Mesendoderm (in vitro differentiated cells): ENCODE measurements around the gene UNC79.
A peak's percentile ranks its signal among the peaks of the same experiment; 100 is the strongest.

Source experiments
- DNase-seq: peaks from one replicate; pipeline ENCODE4 v3.0.0; 2013
- H2AK5ac ChIP-seq: 2 replicates; pipeline ENCODE4 v1.6.1; 2013; ENCODE audit warnings: low read length, inconsistent platforms
- H2BK120ac ChIP-seq: 2 replicates; pipeline ENCODE4 v1.6.1; 2013; ENCODE audit warnings: low read depth, mild to moderate bottlenecking, low read length, moderate library complexity, mixed read lengths
- H2BK15ac ChIP-seq: replicated peaks from 2 replicates; pipeline ENCODE4 v1.6.1; 2013; ENCODE audit warnings: low read depth, mild to moderate bottlenecking, moderate library complexity
- H2BK5ac ChIP-seq: 2 replicates; pipeline ENCODE4 v1.6.1; 2013; ENCODE audit warnings: low read length, inconsistent platforms
- H3K18ac ChIP-seq: 2 replicates; pipeline ENCODE4 v1.6.1; 2013; ENCODE audit warnings: mild to moderate bottlenecking, low read length, mixed read lengths
- H3K23ac ChIP-seq: one replicate; pipeline ENCODE4 v1.6.1; 2013; ENCODE audit warnings: low read length
- H3K27ac ChIP-seq: 2 replicates; pipeline ENCODE4 v1.5.1; 2013; ENCODE audit warnings: low read depth, mild to moderate bottlenecking, inconsistent platforms, low read length, moderate library complexity
- H3K27me3 ChIP-seq: 2 replicates; pipeline ENCODE4 v1.6.1; 2013; ENCODE audit warnings: low read length, control low read depth, mild to moderate bottlenecking, inconsistent platforms; ENCODE audit not compliant: insufficient read depth, poor library complexity
- H3K36me3 ChIP-seq: 2 replicates; pipeline ENCODE4 v1.6.1; 2013; ENCODE audit warnings: low read length, inconsistent platforms; ENCODE audit not compliant: control insufficient read depth, insufficient read depth
- H3K4ac ChIP-seq: one replicate; pipeline ENCODE4 v1.6.1; 2013; ENCODE audit warnings: low read depth, mild to moderate bottlenecking, low read length, moderate library complexity
- H3K4me1 ChIP-seq: 2 replicates; pipeline ENCODE4 v1.6.1; 2013; ENCODE audit warnings: low read depth, low read length, inconsistent platforms; ENCODE audit not compliant: control insufficient read depth
- H3K4me2 ChIP-seq: 2 replicates; pipeline ENCODE4 v1.6.1; 2013; ENCODE audit warnings: low read length
- H3K4me3 ChIP-seq: 2 replicates; pipeline ENCODE4 v1.5.1; 2013; ENCODE audit warnings: mild to moderate bottlenecking, low read length
- H3K56ac ChIP-seq: one replicate; pipeline ENCODE4 v1.6.1; 2013; ENCODE audit warnings: low read length
- H3K79me1 ChIP-seq: 2 replicates; pipeline ENCODE4 v1.6.1; 2013; ENCODE audit warnings: low read length, inconsistent platforms
- H3K79me2 ChIP-seq: 2 replicates; pipeline ENCODE4 v1.6.1; 2013; ENCODE audit warnings: mild to moderate bottlenecking, low read length; ENCODE audit not compliant: control insufficient read depth, insufficient read depth
- H3K9ac ChIP-seq: 2 replicates; pipeline ENCODE4 v1.6.1; 2013; ENCODE audit warnings: low read length, inconsistent platforms
- H4K5ac ChIP-seq: one replicate; pipeline ENCODE4 v1.6.1; 2013; ENCODE audit warnings: low read length
- H4K8ac ChIP-seq: one replicate; pipeline ENCODE4 v1.6.1; 2013; ENCODE audit warnings: low read depth, mild to moderate bottlenecking, control low read depth, low read length, moderate library complexity
- WGBS: extraction: QIAGEN DNeasy Blood & Tissue Kit; methylation state at CpG from one replicate; pipeline ENCODE4 v1.1.7; 2013; ENCODE audit warnings: low lambda C conversion rate, missing lambda C conversion rate; ENCODE audit not compliant: insufficient coverage; ENCODE audit errors: extremely low coverage; 5-methylcytosine and 5-hydroxymethylcytosine counted together

UNC79 gene

GRCh38 chr14:93531644-93532043 lies 100.9 kb downstream of the UNC79 start:
- no peaks in the 10 kb centered on the region for H3K4me1 ChIP-seq
- WGBS, result no CpG with 5 or more reads among the region's 1 CpG
- no peak overlapping the region for H4K8ac ChIP-seq
- H3K27ac ChIP-seq, result no peak overlapping the region
- H2BK15ac ChIP-seq, result no peak overlapping the region
- no peaks in the 10 kb centered on the region for H3K79me1 ChIP-seq
- H3K4ac ChIP-seq, result no peak overlapping the region
- no peaks in the 10 kb centered on the region for H3K79me2 ChIP-seq
- no peak overlapping the region for H3K18ac ChIP-seq
- H4K5ac ChIP-seq, result no peak overlapping the region
- H3K23ac ChIP-seq, result no peak overlapping the region
- H3K27me3 ChIP-seq, result no peaks in the 10 kb centered on the region
- DNase-seq, result no peak
- H2BK5ac ChIP-seq, result no peak overlapping the region
- no peak overlapping the region for H3K56ac ChIP-seq
- no peaks in the 10 kb centered on the region for H3K36me3 ChIP-seq
- H3K4me3 ChIP-seq, result no peak overlapping the region
- no peak overlapping the region for H2BK120ac ChIP-seq
- H2AK5ac ChIP-seq, result no peak overlapping the region
- H3K4me2 ChIP-seq, result no peak overlapping the region
- no peak overlapping the region for H3K9ac ChIP-seq

GRCh38 chr14:93532541-93532940 lies 101.8 kb downstream of the UNC79 start:
- no CpG with 5 or more reads among the region's 2 CpGs for WGBS
- no peak overlapping the region for H3K23ac ChIP-seq
- no peak overlapping the region for H3K9ac ChIP-seq
- no peak overlapping the region for H3K27ac ChIP-seq
- no peak overlapping the region for H4K8ac ChIP-seq
- H3K4me2 ChIP-seq, result no peak overlapping the region
- H2BK5ac ChIP-seq, result no peak overlapping the region
- H3K4ac ChIP-seq, result no peak overlapping the region
- no peak overlapping the region for H3K18ac ChIP-seq
- H3K4me1 ChIP-seq, result no peaks in the 10 kb centered on the region
- no peaks in the 10 kb centered on the region for H3K79me2 ChIP-seq
- H2BK120ac ChIP-seq, result no peak overlapping the region
- DNase-seq, result no peak
- H3K4me3 ChIP-seq, result no peak overlapping the region
- H3K36me3 ChIP-seq, result no peaks in the 10 kb centered on the region
- no peak overlapping the region for H2BK15ac ChIP-seq
- no peaks in the 10 kb centered on the region for H3K27me3 ChIP-seq
- H3K56ac ChIP-seq, result no peak overlapping the region
- H3K79me1 ChIP-seq, result no peaks in the 10 kb centered on the region
- H2AK5ac ChIP-seq, result no peak overlapping the region
- no peak overlapping the region for H4K5ac ChIP-seq

GRCh38 chr14:93533437-93533836 lies 102.7 kb downstream of the UNC79 start:
- Histone ChIP-seq H4K8ac (no peak overlapping the region), H2BK5ac (no peak overlapping the region), H4K5ac (no peak overlapping the region), H2BK120ac (no peak overlapping the region), H3K36me3 (no peaks in the 10 kb centered on the region), H3K56ac (no peak overlapping the region), H3K27ac (no peak overlapping the region), H3K79me1 (no peaks in the 10 kb centered on the region), H3K79me2 (no peaks in the 10 kb centered on the region), H3K4me2 (no peak overlapping the region), H3K4me3 (no peak overlapping the region), H2BK15ac (no peak overlapping the region), H3K9ac (no peak overlapping the region), H3K4me1 (no peaks in the 10 kb centered on the region), H3K27me3 (no peaks in the 10 kb centered on the region), H3K18ac (no peak overlapping the region), H3K23ac (no peak overlapping the region), H3K4ac (no peak overlapping the region), H2AK5ac (no peak overlapping the region)
- no peak for DNase-seq
- no CpG with 5 or more reads among the region's 2 CpGs for WGBS

- no peaks in the 10 kb centered on the region for H3K4me1 ChIP-seq
- H2AK5ac ChIP-seq, result no peak overlapping the region
- no peak overlapping the region for H3K4me3 ChIP-seq
- H2BK120ac ChIP-seq, result no peak overlapping the region
- H3K9ac ChIP-seq, result no peak overlapping the region
- H2BK5ac ChIP-seq, result no peak overlapping the region
- no peak overlapping the region for H4K5ac ChIP-seq
- H3K27me3 ChIP-seq, result no peaks in the 10 kb centered on the region
- no peak overlapping the region for H2BK15ac ChIP-seq
- H3K36me3 ChIP-seq, result no peaks in the 10 kb centered on the region
- no peak overlapping the region for H3K27ac ChIP-seq
- H4K8ac ChIP-seq, result no peak overlapping the region
- no peak for DNase-seq
- H3K56ac ChIP-seq, result no peak overlapping the region
- H3K4ac ChIP-seq, result no peak overlapping the region
- no peak overlapping the region for H3K23ac ChIP-seq
- H3K79me2 ChIP-seq, result no peaks in the 10 kb centered on the region
- H3K18ac ChIP-seq, result no peak overlapping the region
- no peaks in the 10 kb centered on the region for H3K79me1 ChIP-seq
- no peak overlapping the region for H3K4me2 ChIP-seq
Observed at GRCh38 chr14:93533842-93534241, 103.1 kb downstream of the UNC79 start.

DNA sequence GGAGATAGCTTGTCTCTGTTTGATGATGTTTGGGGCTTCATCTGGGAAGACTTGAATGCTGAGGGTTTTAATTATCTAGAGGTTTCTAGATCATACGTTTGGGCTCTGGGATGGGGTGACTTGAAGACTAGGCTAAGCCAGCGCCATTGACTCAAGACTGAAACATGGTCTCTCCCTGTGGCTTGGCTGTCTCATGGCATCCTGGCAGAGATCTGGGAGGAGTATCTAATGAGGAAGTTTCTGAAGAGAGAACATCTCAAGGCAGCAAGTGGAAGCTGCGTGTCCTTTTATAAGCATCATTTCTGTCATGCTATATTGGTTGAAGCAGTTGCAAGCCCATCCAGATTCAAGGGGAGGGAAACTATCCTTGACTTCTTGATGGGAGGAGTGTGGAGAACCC lies 104.8 kb downstream of the UNC79 start:
- H3K4ac ChIP-seq, result no peak overlapping the region
- H3K36me3 ChIP-seq, result no peaks in the 10 kb centered on the region
- H3K79me2 ChIP-seq, result no peaks in the 10 kb centered on the region
- H3K79me1 ChIP-seq, result no peaks in the 10 kb centered on the region
- no CpG with 5 or more reads among the region's 3 CpGs for WGBS
- no peak overlapping the region for H3K9ac ChIP-seq
- no peaks in the 10 kb centered on the region for H3K27me3 ChIP-seq
- no peak overlapping the region for H3K56ac ChIP-seq
- no peak for DNase-seq
- no peak overlapping the region for H3K27ac ChIP-seq
- H4K8ac ChIP-seq, result no peak overlapping the region
- no peak overlapping the region for H3K4me2 ChIP-seq
- no peak overlapping the region for H2BK15ac ChIP-seq
- no peak overlapping the region for H2BK120ac ChIP-seq
- no peak overlapping the region for H2AK5ac ChIP-seq
- H3K4me1 ChIP-seq, result no peaks in the 10 kb centered on the region
- no peak overlapping the region for H3K18ac ChIP-seq
- no peak overlapping the region for H3K23ac ChIP-seq
- no peak overlapping the region for H3K4me3 ChIP-seq
- H2BK5ac ChIP-seq, result no peak overlapping the region
- H4K5ac ChIP-seq, result no peak overlapping the region

DNA sequence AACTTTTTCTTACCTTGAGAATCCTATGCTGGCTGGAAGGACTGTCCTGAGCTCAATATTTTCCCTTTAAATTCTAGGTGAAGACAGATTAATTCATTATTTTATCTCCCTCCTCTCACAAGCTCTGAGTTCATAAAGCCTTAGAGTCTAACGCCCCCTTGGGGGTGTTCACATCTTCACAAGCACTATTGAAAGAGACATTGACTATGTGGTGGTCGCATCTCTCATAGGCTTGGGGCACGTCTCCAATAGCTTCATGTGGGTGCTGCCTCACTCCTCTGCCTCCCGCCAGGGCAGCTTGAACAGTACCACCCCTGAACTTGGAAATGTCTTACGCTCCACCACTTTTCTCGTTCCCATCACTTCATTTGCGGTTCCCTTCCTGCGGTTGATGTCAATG lies 106.2 kb downstream of the UNC79 start:
- no peak overlapping the region for H3K27ac ChIP-seq
- peak; percentile 75 for DNase-seq

More for the DNA sequence above, 106.2 kb downstream of the UNC79 start:
- Histone ChIP-seq H4K8ac (no peak overlapping the region), H2BK15ac (no peak overlapping the region), H3K36me3 (no peaks in the 10 kb centered on the region), H3K4me3 (no peak overlapping the region), H3K79me1 (no peaks in the 10 kb centered on the region), H3K4ac (no peak overlapping the region), H2AK5ac (no peak overlapping the region), H3K56ac (peak overlapping the region; percentile 6), H3K4me1 (no peaks in the 10 kb centered on the region), H2BK120ac (no peak overlapping the region), H3K18ac (no peak overlapping the region), H3K9ac (no peak overlapping the region), H3K27me3 (no peaks in the 10 kb centered on the region), H3K79me2 (no peaks in the 10 kb centered on the region), H4K5ac (no peak overlapping the region), H3K23ac (no peak overlapping the region), H3K4me2 (no peak overlapping the region), H2BK5ac (no peak overlapping the region)
- WGBS, result no CpG with 5 or more reads among the region's 8 CpGs
